HepG2 (cell line): ENCODE measurements around the gene SBK2. TPM values are rescaled to one million over a fixed set of nuclear protein-coding genes. Genes with fewer than 3 reads are reported as not detected.

Source experiments
- ATF7 ChIP-seq, 2 experiments: fragments of 450-650 bp in 1 of 2; sonication (generic) in 1 of 2; formaldehyde crosslinking in 1 of 2; IDR thresholded peaks; 2 replicates each; pipeline versions ENCODE4 v1.4.0 to v1.6.1; 2016 to 2020; ENCODE audit warnings: antibody characterized with exemption in 1 of 2, mild to moderate bottlenecking in 1 of 2, missing genetic modification reagents in 1 of 2
- GABPB1 ChIP-seq: IDR thresholded peaks from 2 replicates; pipeline ENCODE4 v1.6.1; 2016; ENCODE audit warnings: mild to moderate bottlenecking, missing genetic modification reagents, moderate library complexity, missing compliant biosample characterization
- GZF1 ChIP-seq: sonication (generic); formaldehyde crosslinking; IDR thresholded peaks from 2 replicates; pipeline ENCODE4 v1.5.1; 2020; ENCODE audit warnings: mild to moderate bottlenecking, missing genetic modification reagents
- HMGXB4 ChIP-seq, 2 experiments: sonication (generic) in 1 of 2; formaldehyde crosslinking in 1 of 2; IDR thresholded peaks; 2 replicates each; pipeline versions ENCODE4 v1.4.0 to v1.6.1; 2018 to 2020; ENCODE audit warnings: missing genetic modification reagents in 2 of 2, borderline replicate concordance in 1 of 2, low read depth in 1 of 2, mild to moderate bottlenecking in 1 of 2, missing biosample characterization in 1 of 2
- HNRNPL ChIP-seq: fragments of 200-400 bp; formaldehyde crosslinking; IDR thresholded peaks from 2 replicates; pipeline ENCODE4 v1.6.1; 2017; ENCODE audit warnings: mild to moderate bottlenecking, low read depth, low read length
- KDM2A ChIP-seq: sonication (generic); formaldehyde crosslinking; IDR thresholded peaks from 2 replicates; pipeline ENCODE4 v1.4.0; 2020; ENCODE audit warnings: low read depth, missing genetic modification reagents, borderline replicate concordance
- KLF16 ChIP-seq, 2 experiments: sonication (generic) in 1 of 2; formaldehyde crosslinking in 1 of 2; IDR thresholded peaks; 2 replicates each; pipeline versions ENCODE4 v1.6.1 to v1.8.0; 2016 to 2023; ENCODE audit warnings: missing genetic modification reagents in 2 of 2, missing compliant biosample characterization in 1 of 2
- KLF6 ChIP-seq: IDR thresholded peaks from 2 replicates; pipeline ENCODE4 v1.8.0; 2016; ENCODE audit warnings: missing biosample characterization, missing genetic modification reagents
- NAIF1 ChIP-seq: sonication (generic); formaldehyde crosslinking; IDR thresholded peaks from 2 replicates; pipeline ENCODE4 v1.5.0; 2020; ENCODE audit warnings: mild to moderate bottlenecking, missing genetic modification reagents, borderline replicate concordance
- NFE2 ChIP-seq: sonication (generic); formaldehyde crosslinking; IDR thresholded peaks from 2 replicates; pipeline ENCODE4 v1.4.0; 2020; ENCODE audit warnings: missing genetic modification reagents
- SOX13 ChIP-seq, 3 experiments: fragments of 450-650 bp in 1 of 3; sonication (generic) in 1 of 3; formaldehyde crosslinking in 1 of 3; IDR thresholded peaks in 2 of 3; conservative IDR thresholded peaks in 1 of 3; 2 replicates each; pipeline versions ENCODE4 v1.5.0 to v1.6.1; 2016 to 2020; ENCODE audit warnings: antibody characterized with exemption in 1 of 3, mild to moderate bottlenecking in 1 of 3, missing compliant biosample characterization in 1 of 3, missing genetic modification reagents in 1 of 3, moderate library complexity in 1 of 3
- SPEN ChIP-seq: sonication (generic); formaldehyde crosslinking; IDR thresholded peaks from 2 replicates; pipeline ENCODE4 v1.5.1; 2020; ENCODE audit warnings: low read depth, mild to moderate bottlenecking, missing genetic modification reagents
- YEATS2 ChIP-seq: sonication (generic); formaldehyde crosslinking; IDR thresholded peaks from 2 replicates; pipeline ENCODE4 v1.4.0; 2020; ENCODE audit warnings: missing genetic modification reagents, borderline replicate concordance
- ZBTB21 ChIP-seq: sonication (generic); formaldehyde crosslinking; IDR thresholded peaks from 2 replicates; pipeline ENCODE4 v1.4.0; 2020; ENCODE audit warnings: missing genetic modification reagents
- ZBTB25 ChIP-seq: IDR thresholded peaks from 2 replicates; pipeline ENCODE4 v1.6.1; 2018; ENCODE audit warnings: missing genetic modification reagents
- ZBTB3 ChIP-seq: sonication (generic); formaldehyde crosslinking; IDR thresholded peaks from 2 replicates; pipeline ENCODE4 v1.4.0; 2020; ENCODE audit warnings: low read depth, mild to moderate bottlenecking, moderate library complexity, missing genetic modification reagents, borderline replicate concordance
- ZBTB7A ChIP-seq: sonication (generic); formaldehyde crosslinking; IDR thresholded peaks from 2 replicates; pipeline ENCODE4 v1.8.0; 2022; ENCODE audit warnings: mild to moderate bottlenecking, missing genetic modification reagents
- ZNF280D ChIP-seq: sonication (generic); formaldehyde crosslinking; IDR thresholded peaks from 2 replicates; pipeline ENCODE4 v1.5.1; 2020; ENCODE audit warnings: mild to moderate bottlenecking, missing genetic modification reagents
- ZNF296 ChIP-seq: sonication (generic); formaldehyde crosslinking; conservative IDR thresholded peaks from 2 replicates; pipeline ENCODE4 v1.5.0; 2020; ENCODE audit warnings: mild to moderate bottlenecking, missing genetic modification reagents
- ZNF451 ChIP-seq: sonication (generic); formaldehyde crosslinking; IDR thresholded peaks from 2 replicates; pipeline ENCODE4 v1.5.0; 2020; ENCODE audit warnings: mild to moderate bottlenecking, missing genetic modification reagents
- ZNF607 ChIP-seq: sonication (generic); formaldehyde crosslinking; IDR thresholded peaks from 2 replicates; pipeline ENCODE4 v1.5.1; 2020; ENCODE audit warnings: missing genetic modification reagents, mild to moderate bottlenecking, borderline replicate concordance
- ZNF768 ChIP-seq: sonication (generic); formaldehyde crosslinking; IDR thresholded peaks from 2 replicates; pipeline ENCODE4 v1.4.0; 2020; ENCODE audit warnings: missing genetic modification reagents
- polyA plus RNA-seq, 8 experiments: library from polyadenylated mRNA; depleted of rRNA in 3 of 8; stranded (reverse) in 7 of 8; unstranded in 1 of 8; fragments of >200 nt; fragmentation: Illumina TruSeq in 4 of 8; extraction: Trizol in 4 of 8; gene quantifications; 2 replicates each; pipeline versions ENCODE4 v1.2.1 to v1.2.3, GENCODE V29; 2011 to 2016; ENCODE audit warnings: low read depth in 4 of 8, missing spikeins in 1 of 8, mixed read lengths in 1 of 8; ENCODE audit not compliant: insufficient read depth in 1 of 8
- total RNA-seq, 5 experiments: library from RNA; depleted of rRNA; stranded (reverse); fragments of >200 nt; fragmentation: Illumina TruSeq; extraction: Trizol; gene quantifications; 2 replicates each; pipeline ENCODE4 v1.2.3, GENCODE V29; 2016; ENCODE audit warnings: low read depth in 1 of 5

The SBK2 gene
- total and polyA plus RNA-seq, 2 of the 13 experiments (the other 11 are each of a cell fraction or from before 2014, with no cell fraction given): 0.24 TPM; not detected in 1

- TF ChIP-seq YEATS2 (CRISPR knock-in tag) (peak; percentile 36; the same call in 1 of the 2 replicates), ZBTB7A (CRISPR knock-in tag) (0 out of 2 replicates have a peak, but pooled peaks have one; percentile 54), SOX13 (IDR thresholded peaks at IDR 0.05) (no peak), SOX13 (CRISPR knock-in tag; conservative IDR thresholded peaks at IDR 0.05 in 1 of 2, IDR thresholded peaks at IDR 0.05 in 1 of 2) (0 out of 4 replicates have a peak, but pooled peaks of 1 of the 2 experiments have one; percentile 19), ZNF768 (CRISPR knock-in tag) (peak; percentile 32; the same call in 1 of the 2 replicates), KDM2A (CRISPR knock-in tag) (peak; percentile 71; the same call in 1 of the 2 replicates), GABPB1 (CRISPR knock-in tag) (peak; percentile 78), SPEN (CRISPR knock-in tag) (peak; percentile 34; the same call in 1 of the 2 replicates), GZF1 (CRISPR knock-in tag) (0 out of 2 replicates have a peak, but pooled peaks have one; percentile 53), ZNF296 (CRISPR knock-in tag) (0 out of 2 replicates have a peak, but pooled peaks have one; percentile 24), ZBTB25 (CRISPR knock-in tag) (peak; percentile 54; the same call in 1 of the 2 replicates), HMGXB4 (CRISPR knock-in tag; IDR thresholded peaks at IDR 0.05; ENCODE audit: borderline replicate concordance in 1 of 2, low read depth in 1 of 2) (peak; percentile 72 to 84), ZNF607 (no peak), KLF6 (CRISPR knock-in tag) (peak; percentile 75; the same call in 1 of the 2 replicates), ZNF451 (CRISPR knock-in tag) (peak; percentile 20; the same call in 1 of the 2 replicates), HNRNPL (peak; percentile 67; the same call in 1 of the 2 replicates), NAIF1 (CRISPR knock-in tag) (no peak), ATF7 (IDR thresholded peaks at IDR 0.05) (peak; percentile 28; the same call in 1 of the 2 replicates), ATF7 (CRISPR knock-in tag; IDR thresholded peaks at IDR 0.05) (no peak), NFE2 (CRISPR knock-in tag) (no peak), ZBTB3 (CRISPR knock-in tag) (no peak), ZNF280D (CRISPR knock-in tag) (0 out of 2 replicates have a peak, but pooled peaks have one; percentile 38), KLF16 (CRISPR knock-in tag; IDR thresholded peaks at IDR 0.05) (peak in 1 of 2 experiments; percentile 66; a peak in 1 of 4 replicates), ZBTB21 (no peak)
Measured at GRCh38 chr19:55503502-55504251, 33.3 kb downstream of the SBK2 start (continued).
